OCI-LY3 (cell line): ENCODE results near the gene CFAP43.

Experiments used
- H2AFZ ChIP-seq: fragments of 200-600, 300-600 bp; shearing (Covaris generic); 2 replicates; pipeline ENCODE4 v1.6.0; 2014; ENCODE audit warnings: antibody characterized with exemption, low read depth, low read length
- H3K27ac ChIP-seq: fragments of 200-600, 300-600 bp; sonication (generic); 2 replicates; pipeline ENCODE4 v1.5.1; 2014; ENCODE audit warnings: mild to moderate bottlenecking, low read length, moderate library complexity, mixed read lengths
- H3K27me3 ChIP-seq: fragments of 200-600, 300-600 bp; sonication (generic); 2 replicates; pipeline ENCODE4 v1.6.1; 2014; ENCODE audit warnings: low read depth, low read length, mixed read lengths
- H3K36me3 ChIP-seq: fragments of 200-600, 300-600 bp; sonication (generic); replicated peaks from 2 replicates; pipeline ENCODE3; 2014; ENCODE audit warnings: low read depth, low read length, mixed read lengths
- H3K4me1 ChIP-seq: fragments of 300-600, 200-600 bp; sonication (generic); 2 replicates; pipeline ENCODE4 v1.6.1; 2014; ENCODE audit warnings: low read length, mixed read lengths
- H3K4me2 ChIP-seq: fragments of 200-600, 300-600 bp; sonication (generic); 2 replicates; pipeline ENCODE4 v1.6.1; 2014; ENCODE audit warnings: low read length, mixed read lengths
- H3K4me3 ChIP-seq: fragments of 300-600, 200-600 bp; sonication (generic); 2 replicates; pipeline ENCODE4 v1.5.1; 2014; ENCODE audit warnings: antibody characterized with exemption, mild to moderate bottlenecking, low read length, moderate library complexity
- H3K79me2 ChIP-seq: fragments of 300-600, 200-600 bp; shearing (Covaris generic); 2 replicates; pipeline ENCODE4 v1.6.1; 2014; ENCODE audit warnings: mild to moderate bottlenecking, low read length, mixed read lengths
- H3K9ac ChIP-seq: fragments of 300-600, 200-600 bp; shearing (Covaris generic); 2 replicates; pipeline ENCODE4 v1.6.0; 2014; ENCODE audit warnings: mild to moderate bottlenecking, low read length, moderate library complexity
- H3K9me3 ChIP-seq: fragments of 200-600, 300-600 bp; shearing (Covaris generic); 2 replicates; pipeline ENCODE4 v1.6.1; 2014; ENCODE audit warnings: low read length, mixed read lengths; ENCODE audit not compliant: insufficient read depth
- H4K20me1 ChIP-seq: fragments of 200-600, 300-600 bp; sonication (generic); 2 replicates; pipeline ENCODE4 v1.6.1; 2016; ENCODE audit warnings: low read length, mixed read lengths; ENCODE audit not compliant: insufficient read depth
- CTCF ChIP-seq: fragments of 200-600, 300-600 bp; sonication (generic); IDR thresholded peaks from 2 replicates; pipeline ENCODE4 v1.5.1; 2014; ENCODE audit warnings: antibody characterized with exemption, low read length, low read depth
- EZH2phosphoT487 ChIP-seq: fragments of 200-600 bp; shearing (Covaris generic); IDR thresholded peaks from 2 replicates; pipeline ENCODE4 v1.6.1; 2018; ENCODE audit warnings: antibody characterized with exemption, mixed run types, low read depth

Gene CFAP43

DNA sequence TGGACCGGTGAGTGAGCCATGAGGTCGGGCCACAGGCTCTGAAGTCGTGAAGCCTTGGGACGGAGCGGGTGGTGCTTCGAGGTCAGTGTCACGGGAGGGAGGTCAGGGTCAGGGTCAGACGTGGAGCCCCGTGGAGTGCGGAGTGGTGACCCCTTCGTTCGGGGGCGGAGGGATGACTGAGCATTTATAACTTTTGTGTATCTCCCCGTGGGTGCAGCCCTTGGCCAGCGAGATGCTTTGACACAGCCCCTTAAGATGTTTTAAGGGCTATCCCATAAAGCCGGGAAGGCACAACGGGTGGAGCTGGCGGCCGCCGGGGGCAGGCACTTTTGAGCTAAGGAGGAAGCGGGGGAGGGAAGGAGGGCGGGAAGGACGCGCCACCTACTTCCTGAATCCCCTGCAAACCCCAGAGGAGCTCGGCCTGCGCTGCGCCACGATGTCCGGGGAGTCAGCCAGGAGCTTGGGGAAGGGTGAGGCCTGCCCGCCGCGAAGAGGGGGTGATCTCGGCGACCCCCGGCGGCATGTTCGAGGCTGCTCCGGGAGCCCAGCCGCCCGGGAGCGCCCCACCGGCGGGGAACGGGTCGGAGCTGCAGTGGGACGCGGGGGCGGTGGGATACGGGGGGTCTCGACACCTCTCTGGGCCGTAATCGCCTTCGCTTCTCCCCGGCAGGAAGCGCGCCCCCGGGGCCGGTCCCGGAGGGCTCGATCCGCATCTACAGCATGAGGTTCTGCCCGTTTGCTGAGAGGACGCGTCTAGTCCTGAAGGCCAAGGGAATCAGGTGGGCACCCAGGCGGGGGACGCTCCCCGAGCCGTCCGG is 22.5 kb upstream of the CFAP43 start, which contains the start of gene GSTO1:
GSTO1 (plus strand) TSS at position 400 of the 818 bp plus-strand sequence; CDS start at position 437, 37 bp downstream.
- peak within 1 kb of the TSS; percentile 99 for H3K4me3 ChIP-seq
- H3K4me2 ChIP-seq, result peak within 1 kb of the TSS; percentile 84
- H3K36me3 ChIP-seq, result peaks cover 7% of the 10 kb centered on the region
- peak within 1 kb of the TSS; percentile 54 for H3K27ac ChIP-seq
- H3K27me3 ChIP-seq, result peaks cover 3% of the 10 kb centered on the region; the same call in 1 of the 2 replicates
- peak within 1 kb of the TSS; percentile 72 for H2AFZ ChIP-seq
- no peaks in the 10 kb centered on the region for H3K9me3 ChIP-seq
- peak within 1 kb of the TSS; percentile 90 for H3K9ac ChIP-seq
- TF ChIP-seq EZH2phosphoT487 (no peak), CTCF (no peak)
- H3K79me2 ChIP-seq, result peaks cover 30% of the 10 kb centered on the region
- H3K4me1 ChIP-seq, result peaks cover 11% of the 10 kb centered on the region
- H4K20me1 ChIP-seq, result no peaks in the 10 kb centered on the region

DNA sequence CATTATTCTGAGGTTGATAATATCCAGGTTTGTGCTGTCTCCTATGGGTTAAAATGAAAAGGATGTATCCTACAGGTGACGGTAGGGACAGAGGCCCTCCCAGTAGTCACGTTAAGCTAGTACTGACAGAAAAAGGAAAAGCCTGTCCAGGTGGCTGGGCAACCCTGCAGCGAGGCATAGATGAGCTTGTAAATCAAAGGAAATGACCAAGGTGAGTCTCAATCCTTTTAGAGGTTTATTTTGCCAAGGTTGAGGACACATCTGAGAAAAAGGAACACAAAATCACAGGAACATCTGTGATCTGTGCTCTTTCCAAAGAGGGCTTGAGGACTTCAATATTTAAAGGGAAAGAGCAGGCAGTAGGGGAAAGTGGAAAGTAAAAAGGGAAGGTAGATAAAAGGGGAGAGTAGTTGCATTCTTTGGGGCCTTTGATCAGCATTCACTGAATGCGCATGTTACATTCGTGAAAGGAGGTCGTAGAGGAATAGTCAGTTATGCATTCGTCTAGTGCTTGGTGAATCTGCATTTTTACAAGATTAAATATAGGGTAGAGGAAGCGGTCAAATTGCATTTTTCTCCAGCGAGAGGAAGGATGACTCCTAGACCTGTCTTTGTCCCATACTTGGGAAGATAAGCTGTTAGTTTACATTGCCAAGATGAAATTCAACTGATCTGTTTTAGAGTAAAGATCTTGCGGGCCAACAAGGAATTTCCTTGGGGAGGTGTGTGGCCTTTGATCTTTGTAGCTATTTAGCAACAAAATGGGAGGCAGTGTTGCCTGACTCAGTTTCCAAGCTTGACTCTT is 21.6 kb upstream of the CFAP43 start:
- H4K20me1 ChIP-seq, result no peaks in the 10 kb centered on the region
- peaks cover 7% of the 10 kb centered on the region for H3K36me3 ChIP-seq
- peak overlapping the region; percentile 99 for H3K4me3 ChIP-seq
- peaks cover 3% of the 10 kb centered on the region; the same call in 1 of the 2 replicates for H3K27me3 ChIP-seq
- peak overlapping the region; percentile 90 for H3K9ac ChIP-seq
- peaks cover 11% of the 10 kb centered on the region for H3K4me1 ChIP-seq
- H3K9me3 ChIP-seq, result no peaks in the 10 kb centered on the region
- no peak overlapping the region for H3K27ac ChIP-seq
- TF ChIP-seq EZH2phosphoT487, result no peak
- TF ChIP-seq CTCF, result no peak
- peak overlapping the region; percentile 72 for H2AFZ ChIP-seq
- H3K4me2 ChIP-seq, result peak overlapping the region; percentile 84
- H3K79me2 ChIP-seq, result peaks cover 30% of the 10 kb centered on the region

GRCh38 chr10:104253106-104253505 is 20.9 kb upstream of the CFAP43 start:
- H3K27ac ChIP-seq, result no peak overlapping the region
- H3K9me3 ChIP-seq, result no peaks in the 10 kb centered on the region
- peaks cover 3% of the 10 kb centered on the region for H3K36me3 ChIP-seq
- no peak overlapping the region for H3K4me3 ChIP-seq
- peaks cover 3% of the 10 kb centered on the region; the same call in 1 of the 2 replicates for H3K27me3 ChIP-seq
- H4K20me1 ChIP-seq, result no peaks in the 10 kb centered on the region
- H3K9ac ChIP-seq, result no peak overlapping the region
- TF ChIP-seq EZH2phosphoT487 (no peak), CTCF (no peak)
- peaks cover 11% of the 10 kb centered on the region for H3K4me1 ChIP-seq
- H3K4me2 ChIP-seq, result no peak overlapping the region
- no peak overlapping the region for H2AFZ ChIP-seq
- peaks cover 27% of the 10 kb centered on the region for H3K79me2 ChIP-seq

DNA sequence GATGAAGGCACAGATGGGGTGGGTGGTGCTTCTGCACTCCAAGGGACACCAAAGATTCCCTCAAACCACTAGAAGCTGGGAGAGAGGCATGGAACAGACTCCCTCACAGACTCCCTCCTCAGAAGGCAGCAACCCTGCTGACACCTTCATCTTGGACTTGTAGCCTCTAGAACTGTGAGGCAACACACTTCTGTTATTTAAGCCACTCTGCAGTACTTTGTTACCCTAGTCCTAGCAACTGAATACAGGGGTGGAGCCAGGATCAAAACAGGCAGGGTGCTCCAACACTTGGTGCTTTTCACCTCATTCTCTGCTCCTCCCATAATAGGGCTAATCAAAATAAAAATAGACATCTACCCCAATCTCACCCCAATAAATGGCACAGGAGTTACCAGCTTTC is 20.2 kb upstream of the CFAP43 start:
- Histone ChIP-seq H3K4me2 (no peak overlapping the region), H3K4me3 (no peak overlapping the region), H3K27ac (no peak overlapping the region), H3K9me3 (no peaks in the 10 kb centered on the region), H4K20me1 (no peaks in the 10 kb centered on the region), H3K27me3 (peaks cover 3% of the 10 kb centered on the region; the same call in 1 of the 2 replicates), H3K9ac (no peak overlapping the region), H3K4me1 (peaks cover 11% of the 10 kb centered on the region), H3K36me3 (peaks cover 3% of the 10 kb centered on the region), H3K79me2 (peaks cover 25% of the 10 kb centered on the region), H2AFZ (no peak overlapping the region)
- TF ChIP-seq CTCF (no peak), EZH2phosphoT487 (no peak)
